Body of pancreas (tissue), 4 donors: ENCODE measurements around the gene IQCK.
"Not testable (repeated sequence)": the region's sequence is repeated elsewhere in the genome, so short reads cannot be mapped to it uniquely, and the experiment has no call there.

ENCODE experiments used
- CTCF ChIP-seq, 7 experiments: fragments of 450-650 bp in 4 of 7; fragments of 200-600 bp in 3 of 7; sonication (generic) in 3 of 7; IDR thresholded peaks; one replicate each; pipeline ENCODE4 v1.5.1; 2016 to 2019; ENCODE audit warnings: antibody characterized with exemption in 7 of 7
- POLR2A ChIP-seq, 3 donors: fragments of 450-650 bp; IDR thresholded peaks; one replicate each; pipeline ENCODE4 v1.6.1; 2016; ENCODE audit warnings: antibody characterized with exemption in 3 of 3, mild to moderate bottlenecking in 2 of 3

- TF ChIP-seq CTCF, POLR2A (IDR thresholded peaks at IDR 0.05): not testable (repeated sequence)
These were observed 83.3 kb downstream of the IQCK start for GRCh38 chr16:19801369-19801768.
